Endometrial microvascular endothelial cells (primary cell): ENCODE results near the gene CHST11. TPM values are rescaled to one million over a fixed set of nuclear protein-coding genes. Genes with fewer than 3 reads are reported as not detected.
"Not testable (repeated sequence)": the region's sequence is repeated elsewhere in the genome, so short reads cannot be mapped to it uniquely, and the experiment has no call there.

Experiments
- in situ Hi-C: cut with HindIII; loops from 2 replicates; pipeline ENCODE4 v1.10.0; 2017; ENCODE audit warnings: low sequenced_read_pairs, low pct_unique_long_range_greater_than_20kb; ENCODE audit errors: inconsistent ontology term
- total RNA-seq: library from RNA; depleted of rRNA; stranded (reverse); fragments of >200 nt; gene quantifications from one replicate; pipeline ENCODE4 v1.2.3, GENCODE V29; 2015; ENCODE audit errors: inconsistent ontology term

The CHST11 gene
- total RNA-seq, 1 donor from 2014 or later = 4.2 TPM

DNA sequence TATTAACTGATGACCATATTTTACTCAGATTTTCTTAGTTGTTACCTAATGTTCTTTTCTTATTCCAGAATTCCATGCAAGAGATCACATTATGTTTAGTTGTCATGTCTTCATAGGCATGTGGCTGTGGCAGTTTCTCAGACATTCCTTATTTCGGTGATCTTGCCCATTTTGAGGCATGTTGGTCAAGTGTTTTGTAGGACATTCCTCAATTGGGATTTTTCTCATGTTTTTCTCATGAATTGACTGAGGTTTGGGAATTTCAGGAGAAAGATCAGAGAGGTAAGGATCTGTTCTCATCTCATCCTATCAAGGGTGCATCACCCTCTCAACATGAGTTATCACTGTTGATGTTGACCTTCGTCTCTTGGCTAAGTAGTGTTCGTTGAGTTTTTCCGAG, 81.3 kb downstream of the CHST11 start:
- in situ Hi-C loops = no loop called here

DNA sequence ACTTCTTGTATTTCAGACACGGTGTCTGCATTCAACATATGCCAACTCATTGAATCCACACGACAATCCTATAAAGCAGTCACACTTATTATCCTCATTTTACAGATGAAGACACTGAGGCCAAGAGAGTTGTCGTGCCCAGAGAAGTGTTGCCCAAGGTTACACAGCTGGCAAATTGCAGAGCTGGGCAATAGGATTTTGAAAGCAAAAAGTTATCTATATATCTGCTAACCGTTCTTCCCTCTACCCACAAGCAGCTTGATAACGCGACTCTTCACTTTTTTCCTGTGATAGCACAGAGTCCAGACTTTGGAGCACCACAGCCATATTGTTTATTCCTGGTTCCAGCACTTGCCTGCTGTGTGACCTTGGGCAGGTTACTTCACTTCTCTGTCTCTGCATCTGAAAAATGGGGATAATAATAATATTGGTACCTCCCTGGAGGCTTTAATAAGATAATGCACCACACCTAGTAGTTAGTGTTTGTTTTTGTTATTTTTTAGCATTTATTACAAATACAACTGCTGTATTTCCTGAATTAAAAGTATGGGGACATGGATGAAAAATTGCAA, 82.2 kb downstream of the CHST11 start:
- in situ Hi-C loops = no loop called here

DNA sequence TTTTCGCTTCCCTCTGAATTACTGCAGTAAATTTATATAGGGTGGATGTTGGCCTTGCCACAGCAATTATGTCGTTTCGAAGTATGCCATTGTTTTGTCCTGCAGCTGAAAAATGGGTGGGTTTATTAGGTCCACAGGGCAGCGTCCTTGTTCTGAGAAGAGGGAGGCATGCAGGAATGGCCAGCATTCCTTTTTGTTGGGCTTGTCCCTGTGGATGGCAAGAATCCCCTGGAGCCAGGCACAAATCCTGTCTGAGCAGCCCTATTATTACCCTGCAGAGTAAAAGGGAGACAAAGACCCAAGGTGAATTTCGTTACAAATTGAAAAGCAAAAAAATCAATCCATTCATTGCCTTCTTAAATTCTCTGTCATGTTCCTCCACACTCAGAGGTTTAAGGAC, 88.1 kb downstream of the CHST11 start:
- in situ Hi-C loops = no loop called here

DNA sequence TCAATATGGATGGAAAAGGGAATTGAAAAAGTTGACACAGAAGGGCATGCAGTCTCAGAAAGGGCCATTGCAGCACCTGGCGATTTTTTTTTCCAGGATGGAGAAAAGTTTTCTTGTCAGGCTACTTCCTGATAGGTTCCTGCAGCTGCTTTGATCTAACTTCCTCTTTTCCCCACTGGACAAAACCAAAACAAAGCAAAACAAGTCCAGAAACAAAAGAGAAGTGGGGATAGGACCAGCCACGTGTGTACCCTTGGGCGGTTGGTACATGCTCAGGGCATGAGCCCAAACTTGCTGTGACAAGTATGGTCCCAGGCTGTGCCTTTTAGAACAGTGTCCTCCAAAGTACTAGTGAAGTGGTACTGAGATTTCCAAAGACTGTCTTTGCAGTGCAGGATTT, 89.8 kb downstream of the CHST11 start:
- in situ Hi-C loops = no loop called here

DNA sequence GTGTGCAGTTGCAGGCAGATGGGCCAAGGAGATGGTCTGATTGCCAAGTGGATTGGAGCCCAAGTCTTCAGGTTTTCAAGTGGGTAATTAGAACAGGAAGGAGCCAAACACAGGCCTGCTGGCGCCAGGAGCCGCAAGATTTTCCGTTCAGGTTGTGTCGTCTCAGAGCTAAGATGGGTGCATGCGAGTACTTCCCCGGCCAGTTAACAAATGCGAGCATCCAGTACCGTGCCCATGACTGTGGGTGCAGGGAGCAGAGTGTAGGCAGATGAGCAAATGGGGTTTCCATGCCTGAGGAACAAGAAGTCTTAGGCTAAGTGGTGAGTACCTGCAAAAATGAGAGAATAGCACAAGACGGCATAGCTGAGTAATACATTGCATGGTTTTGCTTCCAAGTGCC, 90.5 kb downstream of the CHST11 start:
- in situ Hi-C loops = no loop called here

DNA sequence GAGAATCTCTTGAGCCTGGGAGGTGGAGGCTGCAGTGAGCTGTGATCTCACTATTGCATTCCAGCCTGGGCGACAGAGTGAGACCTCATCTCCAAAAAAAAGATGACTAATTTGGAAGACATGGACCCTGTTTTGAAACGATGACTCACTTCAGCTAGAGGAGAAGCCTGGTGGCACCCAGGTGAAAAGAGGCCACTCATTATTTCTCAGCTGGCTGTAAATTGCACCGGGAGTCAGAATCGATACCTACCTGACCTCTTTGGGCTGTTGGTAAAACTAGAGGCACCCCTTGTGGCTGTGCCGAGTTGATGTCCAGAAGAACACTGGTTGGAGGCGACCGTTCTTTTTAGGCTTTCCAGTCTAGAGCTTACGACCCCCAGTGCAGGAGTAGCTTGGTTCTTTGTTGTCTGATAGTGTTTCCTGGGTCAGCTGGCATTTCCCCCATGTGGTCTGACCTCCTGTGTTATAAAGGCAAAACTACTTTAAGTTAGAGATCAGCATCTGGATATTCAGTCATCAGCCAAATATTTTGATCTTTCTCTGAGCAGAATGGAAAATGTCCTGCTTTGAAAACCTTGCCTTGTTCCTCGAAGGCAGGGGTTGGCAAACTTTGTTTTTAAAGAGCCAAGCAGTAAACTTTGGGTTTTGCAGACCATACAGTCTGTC, 93.2 kb downstream of the CHST11 start:
- in situ Hi-C loops = no loop called here

DNA sequence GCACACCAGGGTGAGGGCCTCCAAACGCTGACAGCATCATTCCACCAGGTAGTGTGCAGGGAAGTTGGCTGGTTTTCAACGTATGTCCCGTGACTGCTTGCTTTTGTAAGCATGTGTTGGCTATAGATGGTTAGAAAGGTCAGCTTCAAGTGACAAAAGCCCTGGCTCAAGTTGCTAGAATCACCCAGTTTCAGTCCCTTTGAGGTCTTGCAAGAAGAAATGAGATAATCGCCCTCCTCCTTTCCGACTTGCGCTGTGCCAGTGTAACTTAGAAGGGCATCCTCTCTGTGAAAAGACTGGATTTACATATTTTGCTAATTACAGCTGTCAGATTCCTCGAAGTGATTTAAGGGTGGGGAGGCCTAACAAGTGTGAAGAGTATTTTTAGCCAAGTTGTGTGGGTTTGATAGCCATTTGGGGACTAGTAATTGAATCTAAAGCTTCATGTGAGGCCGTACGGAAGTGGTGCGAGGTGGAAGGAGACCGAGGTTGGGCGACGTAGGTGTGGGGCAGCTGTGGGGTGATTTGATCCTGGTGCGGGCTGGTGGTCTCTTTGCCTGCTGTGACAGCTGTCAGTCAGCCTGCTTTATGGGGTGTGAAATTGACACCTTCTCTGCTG, 94.7 kb downstream of the CHST11 start:
- in situ Hi-C loops = no loop called here

DNA sequence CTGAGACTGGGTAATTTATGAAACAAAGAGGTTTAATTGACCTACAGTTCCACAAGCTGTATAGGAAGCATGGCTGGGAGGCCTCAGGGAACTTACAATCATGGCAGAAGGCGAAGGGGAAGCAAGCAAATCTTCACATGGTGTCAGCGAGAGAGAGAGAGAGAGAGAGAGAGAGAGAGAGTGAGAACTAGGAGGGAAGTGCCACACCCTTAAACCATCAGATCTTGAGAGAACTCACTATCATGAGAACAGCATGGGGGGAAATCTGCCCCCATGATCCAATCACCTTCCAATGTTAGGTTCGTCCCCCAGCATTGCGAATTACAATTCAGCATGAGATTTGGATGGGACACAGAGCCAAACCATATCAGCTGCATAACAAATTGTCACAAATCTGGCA, 96.7 kb downstream of the CHST11 start:
- in situ Hi-C loops = no loop called here

DNA sequence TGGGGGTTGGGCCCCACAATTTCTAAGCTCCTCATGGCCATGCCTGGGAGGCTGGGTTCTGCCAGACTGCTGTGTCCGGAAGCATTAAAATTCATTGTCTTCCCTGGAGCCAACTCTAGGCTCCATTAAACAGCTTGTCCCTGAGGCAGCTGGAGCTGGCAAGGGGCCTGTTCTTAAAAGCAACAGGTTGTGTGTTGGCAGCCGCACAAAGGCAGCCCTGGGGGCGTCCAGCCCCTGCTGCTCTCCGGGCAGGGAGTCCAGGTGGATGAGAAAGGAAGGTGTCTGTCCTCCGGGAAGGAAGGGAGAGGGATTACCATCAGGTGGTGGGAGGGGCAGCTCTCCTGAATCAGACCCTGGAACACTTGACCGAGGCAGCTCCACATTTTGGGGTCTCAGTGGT, 98.9 kb downstream of the CHST11 start:
- in situ Hi-C loops = no loop called here

DNA sequence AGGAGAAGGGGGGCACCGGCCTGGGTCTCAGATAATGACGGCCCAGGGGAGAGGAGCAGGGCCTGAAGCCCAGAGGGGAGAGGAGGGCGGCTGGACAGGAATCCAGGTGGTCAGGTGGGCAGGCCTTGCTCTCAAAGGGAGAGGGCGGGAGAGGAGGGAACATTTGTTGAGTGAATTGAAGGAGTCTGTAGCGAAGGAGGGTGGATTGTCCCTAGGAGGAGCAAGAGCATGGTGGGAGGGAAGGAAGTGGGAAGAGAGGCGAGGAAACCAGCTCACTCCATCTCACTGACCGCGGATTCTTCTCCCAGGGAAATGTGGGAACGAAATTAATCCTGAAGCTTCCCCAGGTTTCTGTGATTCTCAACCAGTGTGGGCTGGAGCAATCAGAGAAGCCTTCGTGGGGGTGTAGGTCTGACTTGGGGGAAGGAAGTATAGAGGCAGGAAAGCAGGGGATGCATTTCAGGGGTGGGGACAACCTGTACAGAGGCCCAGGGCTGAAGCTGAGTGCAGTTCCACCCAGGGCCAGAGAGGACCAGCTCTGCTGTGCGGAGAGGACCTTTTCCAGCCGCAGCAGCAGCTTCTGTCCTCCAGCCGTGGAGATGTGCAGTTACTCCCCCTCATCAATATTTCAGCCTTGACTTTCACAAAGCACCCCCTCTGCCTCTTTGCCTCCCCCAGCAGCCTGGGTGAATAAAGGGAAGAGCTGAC, 100.9 kb downstream of the CHST11 start:
- in situ Hi-C loops = no loop called here

DNA sequence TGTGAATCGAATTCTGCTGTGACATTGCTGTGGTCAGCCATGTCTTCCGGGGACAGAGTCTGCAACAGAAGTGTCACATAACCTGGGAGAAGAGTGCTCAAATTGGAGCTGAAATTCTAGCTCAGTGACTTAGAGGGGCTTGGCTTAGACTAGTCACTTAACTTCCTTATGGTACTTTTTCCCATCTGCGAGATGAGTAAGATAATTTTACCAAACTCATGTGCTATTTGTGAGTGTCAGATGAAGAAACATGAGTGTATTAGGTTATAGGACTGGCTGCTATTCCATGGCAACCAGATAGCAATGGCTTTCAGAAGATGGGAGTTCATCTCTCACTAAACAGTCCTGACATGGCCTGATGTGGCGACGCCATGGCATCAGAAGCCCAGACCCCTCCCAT, 104.1 kb downstream of the CHST11 start:
- in situ Hi-C loops = no loop called here

DNA sequence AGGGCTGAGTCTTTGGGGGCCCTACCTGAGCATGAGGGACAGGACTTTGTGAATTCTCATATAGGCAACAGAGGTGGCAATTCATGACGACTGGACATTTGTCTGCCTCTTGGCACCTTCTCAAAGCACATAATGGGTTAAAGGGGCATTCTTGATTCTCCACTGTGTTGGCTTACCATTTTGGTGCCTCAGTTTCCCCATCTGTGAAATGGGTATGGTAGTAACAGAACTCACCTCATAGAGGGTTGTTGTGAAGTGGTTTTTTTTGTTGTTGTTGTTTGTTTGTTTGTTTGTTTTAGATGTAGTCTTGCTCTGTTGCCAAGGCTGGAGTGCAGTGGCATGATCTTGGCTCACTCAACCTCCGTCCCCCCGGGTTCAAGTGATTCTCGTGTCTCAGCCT, 106.0 kb downstream of the CHST11 start:
- in situ Hi-C loops = no loop called here

DNA sequence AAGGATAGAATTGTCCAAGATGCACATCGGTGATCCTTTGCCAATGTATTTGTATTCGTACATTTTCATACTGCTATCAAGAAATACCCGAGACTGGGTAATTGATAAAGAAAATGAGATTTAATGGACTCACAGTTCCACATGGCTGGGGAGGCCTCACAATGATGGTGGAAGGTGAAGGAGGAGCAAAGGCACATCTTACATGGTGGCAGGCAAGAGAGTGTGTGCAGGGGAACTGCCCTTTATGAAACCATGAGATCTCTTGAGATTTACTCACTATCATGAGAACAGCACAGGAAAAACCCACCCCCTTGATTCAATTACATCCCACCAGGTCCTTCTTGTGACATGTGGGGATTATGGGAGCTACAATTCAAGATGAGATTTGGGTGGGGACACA, 107.9 kb downstream of the CHST11 start:
- in situ Hi-C loops = not testable (repeated sequence)

DNA sequence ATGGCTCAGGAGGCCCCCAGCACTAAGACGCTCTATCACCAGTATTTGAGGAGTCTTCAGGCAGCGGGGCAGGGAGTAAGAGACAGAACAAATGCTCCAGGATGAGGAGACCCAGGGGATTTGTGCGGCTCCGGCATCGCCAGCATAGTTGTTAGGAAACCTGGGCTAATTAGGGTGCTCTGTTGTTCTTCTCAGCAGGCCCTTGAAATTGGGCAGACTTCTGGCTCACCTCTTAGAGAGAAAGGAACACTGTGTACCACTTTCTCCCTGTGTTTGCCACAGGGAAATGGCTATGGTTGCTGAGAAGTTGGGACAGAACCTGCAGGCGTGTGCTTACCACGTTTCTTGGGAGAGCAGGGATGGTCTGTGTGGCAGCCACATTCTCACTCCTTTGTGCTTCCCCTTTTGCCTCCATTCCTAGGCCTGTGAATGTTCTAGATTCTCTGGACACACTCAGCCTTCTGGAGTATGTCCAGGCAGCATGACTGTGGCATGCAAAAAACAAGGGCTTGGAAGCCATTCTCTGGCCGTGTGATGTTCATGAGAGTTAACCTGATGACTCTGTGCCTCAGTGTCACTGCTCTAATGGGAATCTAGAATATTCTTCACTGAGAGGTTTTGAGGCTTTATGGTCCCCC, 109.0 kb downstream of the CHST11 start:
- in situ Hi-C loops = no loop called here

DNA sequence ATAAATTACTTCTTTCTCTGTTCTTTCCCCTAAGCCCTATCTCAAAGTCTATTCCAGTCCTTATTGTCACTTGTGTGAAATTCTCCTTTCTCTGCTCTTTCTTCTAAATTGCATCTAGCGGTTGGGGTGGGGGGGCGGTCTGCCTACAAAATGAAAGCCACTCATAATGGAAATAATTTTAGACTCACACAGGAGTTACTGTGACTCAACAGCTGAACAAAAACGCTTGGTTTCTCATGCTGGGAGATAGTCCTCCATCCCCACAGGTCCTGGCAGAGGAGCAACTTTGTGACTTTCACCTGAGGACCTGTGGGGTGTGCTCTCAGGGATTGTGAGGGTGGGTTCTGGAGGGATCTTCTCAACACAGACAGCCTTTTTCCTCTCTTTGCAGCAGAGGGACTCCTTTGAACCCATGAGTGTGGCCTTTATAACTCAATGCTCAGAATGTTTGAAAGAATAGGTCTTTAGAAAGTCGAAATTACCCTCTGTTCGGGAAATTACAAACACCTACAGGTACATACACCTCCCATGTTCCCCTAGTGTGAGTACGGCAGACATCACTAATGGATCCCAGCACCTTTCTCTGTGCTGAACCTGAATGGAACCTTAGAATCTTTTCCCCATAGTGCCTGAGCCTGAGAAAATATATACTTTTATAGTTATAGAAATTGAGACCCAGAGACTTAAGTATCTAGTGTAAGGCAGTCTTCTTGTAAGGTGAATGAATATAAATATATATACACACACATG, 109.7 kb downstream of the CHST11 start:
- in situ Hi-C loops = no loop called here

DNA sequence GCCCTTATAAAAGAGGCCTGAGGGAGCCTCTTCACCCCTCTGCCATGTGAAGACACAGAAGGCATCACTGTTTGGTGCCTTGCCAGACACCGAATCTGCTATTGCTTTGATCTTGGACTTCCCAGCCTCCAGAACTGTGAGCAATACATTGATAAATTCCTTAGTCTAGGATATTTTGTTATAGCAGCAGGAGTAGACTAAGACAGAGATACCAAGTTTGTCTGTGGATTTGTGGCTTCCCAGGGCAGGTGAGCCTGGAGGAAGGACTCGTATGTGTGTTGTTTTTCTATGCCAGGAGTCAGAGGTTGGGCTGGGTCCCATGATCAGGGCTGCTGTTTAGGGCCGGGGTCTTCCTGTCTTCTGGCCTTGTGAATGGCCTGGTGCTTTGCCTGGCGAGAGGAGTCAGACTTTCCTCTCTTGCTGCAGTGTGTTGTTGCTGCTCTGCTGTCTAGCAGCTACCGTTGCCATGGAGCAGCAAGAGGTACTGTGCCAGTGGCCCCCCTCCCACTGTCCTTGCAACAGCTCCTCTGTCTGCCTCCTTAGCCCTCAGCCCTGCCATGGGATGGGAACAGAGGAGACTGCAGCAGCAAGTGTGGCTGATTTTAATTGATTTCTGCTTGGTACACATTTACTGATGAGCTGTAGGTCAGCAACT, 111.2 kb downstream of the CHST11 start:
- in situ Hi-C loops = no loop called here

DNA sequence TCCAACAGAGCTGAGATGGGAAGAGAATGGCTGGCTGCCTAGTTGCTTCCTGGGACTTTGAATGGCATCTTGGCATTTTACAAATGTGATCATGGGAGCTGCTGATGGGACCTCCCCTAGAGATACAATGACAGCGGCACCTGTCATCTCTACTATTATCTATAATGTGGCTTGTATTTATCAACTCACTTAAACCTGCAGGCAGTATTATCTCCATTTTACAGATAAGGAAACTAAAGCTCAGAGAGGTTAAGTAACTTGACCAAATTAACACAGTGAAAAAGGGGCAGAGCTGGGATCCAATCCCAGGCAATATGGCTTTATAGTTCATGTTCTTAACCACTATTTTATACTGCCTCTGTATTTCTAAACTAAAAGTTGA, 111.7 kb downstream of the CHST11 start:
- in situ Hi-C loops = no loop called here

DNA sequence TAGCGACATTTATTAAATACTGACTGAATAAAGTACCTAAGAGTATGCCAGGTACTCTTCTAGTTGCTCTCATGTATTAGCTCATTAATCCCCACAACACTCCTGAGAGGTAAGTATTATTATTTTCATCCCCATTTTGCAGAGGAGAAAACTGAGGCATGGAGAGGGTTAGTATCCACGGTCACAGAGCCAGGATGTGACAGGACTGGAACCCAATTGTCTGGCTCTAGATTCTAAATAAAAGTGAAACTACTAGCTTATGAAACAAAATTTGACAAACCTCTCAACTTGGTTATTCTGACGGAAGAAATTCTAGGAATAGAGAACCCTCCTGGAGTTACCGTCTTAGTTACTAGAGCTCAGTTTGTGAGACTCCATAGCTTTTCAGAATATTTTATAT, 112.2 kb downstream of the CHST11 start:
- in situ Hi-C loops = no loop called here
